ENCODE data around the gene ZNF33A.

GRCh38 chr10:38003588-38003987, 6.9 kb upstream of the ZNF33A start:
- TF ChIP-seq SIN3A (IDR thresholded peaks at IDR 0.05; ENCODE audit: borderline replicate concordance, insufficient read depth, low read length) (no peak), FOXP2 (optimal IDR thresholded peaks at IDR 0.05; ENCODE audit: borderline replicate concordance, extremely low read depth, extremely low read length, insufficient read depth) (no peak), REST (IDR thresholded peaks at IDR 0.05; ENCODE audit: insufficient read depth in 1 of 2, low read depth in 2 of 2, low read length in 2 of 2) (no peak), POLR2AphosphoS5 (IDR thresholded peaks at IDR 0.05; ENCODE audit: low read depth, low read length) (no peak)
